ENCODE measurements around the gene C19orf12.
A peak's percentile ranks its signal among the peaks of the same experiment; 100 is the strongest.
"Not testable (repeated sequence)": the region's sequence is repeated elsewhere in the genome, so short reads cannot be mapped to it uniquely, and the experiment has no call there.

The C19orf12 gene

DNA sequence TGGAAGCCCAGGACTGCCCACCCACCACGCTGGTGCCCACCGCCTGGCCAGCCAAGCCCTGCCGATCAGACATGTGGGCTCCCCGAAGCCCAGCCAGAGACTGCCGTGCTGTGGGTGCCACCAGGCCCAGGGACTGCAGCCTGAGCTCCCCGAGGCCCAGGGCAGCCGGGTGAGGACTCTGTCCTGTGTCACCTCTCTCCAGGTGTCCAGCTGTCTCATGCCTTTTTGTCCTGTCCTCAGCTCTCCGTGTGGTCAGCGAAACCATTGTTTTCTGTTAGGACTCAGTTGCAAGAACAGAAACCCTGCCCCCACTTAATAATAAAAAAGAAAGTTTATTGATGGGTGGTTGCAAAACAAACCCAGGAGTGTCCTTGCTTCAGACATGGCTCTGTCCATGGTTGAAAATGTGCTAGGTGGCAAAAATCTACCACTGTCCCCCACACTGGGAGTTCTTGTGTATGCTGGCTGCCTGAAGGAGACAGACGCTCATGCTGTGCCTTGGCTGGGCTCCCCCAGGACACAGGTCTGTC is 39.9 kb downstream of the C19orf12 start:
- DNase-seq: no peak

DNA sequence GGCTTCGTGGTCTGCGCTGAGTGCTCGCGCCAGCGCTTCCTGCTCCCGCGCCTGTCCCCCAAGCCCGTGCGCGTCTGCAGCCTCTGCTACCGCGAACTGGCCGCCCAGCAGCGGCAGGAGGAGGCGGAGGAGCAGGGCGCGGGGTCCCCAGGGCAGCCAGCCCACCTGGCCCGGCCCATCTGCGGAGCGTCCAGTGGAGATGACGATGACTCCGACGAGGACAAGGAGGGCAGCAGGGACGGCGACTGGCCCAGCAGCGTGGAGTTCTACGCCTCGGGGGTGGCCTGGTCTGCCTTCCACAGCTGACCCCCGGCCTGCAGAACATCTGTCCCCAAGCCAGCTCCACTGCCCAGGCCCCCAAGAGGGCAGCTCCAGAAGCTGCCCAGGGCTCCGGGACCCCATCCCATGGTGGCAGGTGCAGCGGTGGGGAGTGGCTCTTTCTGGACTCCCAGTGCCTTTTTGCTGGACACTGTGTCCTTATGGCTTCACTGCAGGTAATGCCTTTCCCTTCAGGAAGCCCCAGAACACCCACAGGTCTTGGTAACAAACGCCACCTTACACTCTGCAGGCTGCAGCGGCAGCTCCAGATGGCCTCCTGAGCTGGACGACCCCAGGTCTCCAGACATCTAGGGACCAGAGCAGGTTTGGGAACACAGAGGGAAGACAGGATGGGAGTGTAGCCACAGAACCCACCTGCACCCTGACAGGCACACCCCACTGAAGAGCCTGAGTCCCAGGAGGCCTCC is 40.5 kb downstream of the C19orf12 start:
- no peak for DNase-seq

- no peak for DNase-seq
Observed at GRCh38 chr19:29673451-29674371, 41.4 kb downstream of the C19orf12 start.

GRCh38 chr19:29672933-29673336 is 42.1 kb downstream of the C19orf12 start:
- DNase-seq: peak; percentile 56

DNA sequence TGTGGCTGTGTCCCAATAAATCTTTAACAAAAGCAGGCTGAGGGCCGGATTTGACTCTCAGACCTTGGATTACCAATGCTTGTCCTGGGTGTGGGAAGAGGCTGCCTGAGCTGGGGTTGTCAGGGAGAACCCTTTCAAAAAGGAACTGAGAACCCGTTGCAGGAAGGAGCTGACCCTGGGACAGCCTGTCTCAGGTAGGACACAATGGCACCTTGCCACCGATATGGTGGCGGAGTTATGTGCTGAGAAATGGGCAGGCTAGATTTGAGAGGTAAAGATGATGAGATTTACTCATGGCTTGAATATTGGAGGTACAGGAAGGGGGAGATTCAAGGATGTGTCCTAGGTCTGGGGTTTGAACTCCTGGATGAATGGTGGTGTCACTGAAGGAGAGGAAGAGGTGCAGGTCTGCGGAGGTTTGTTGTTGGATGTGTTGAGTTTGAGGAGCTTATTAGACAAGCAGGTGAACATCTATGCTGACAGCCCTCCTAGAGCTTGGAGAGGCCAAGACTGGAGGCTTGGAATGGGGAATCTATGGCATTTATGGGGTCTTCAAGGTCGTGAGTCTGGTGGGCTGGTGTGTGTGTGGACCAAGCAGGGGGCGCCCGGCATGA is 42.6 kb downstream of the C19orf12 start:
- DNase-seq: no peak

DNA sequence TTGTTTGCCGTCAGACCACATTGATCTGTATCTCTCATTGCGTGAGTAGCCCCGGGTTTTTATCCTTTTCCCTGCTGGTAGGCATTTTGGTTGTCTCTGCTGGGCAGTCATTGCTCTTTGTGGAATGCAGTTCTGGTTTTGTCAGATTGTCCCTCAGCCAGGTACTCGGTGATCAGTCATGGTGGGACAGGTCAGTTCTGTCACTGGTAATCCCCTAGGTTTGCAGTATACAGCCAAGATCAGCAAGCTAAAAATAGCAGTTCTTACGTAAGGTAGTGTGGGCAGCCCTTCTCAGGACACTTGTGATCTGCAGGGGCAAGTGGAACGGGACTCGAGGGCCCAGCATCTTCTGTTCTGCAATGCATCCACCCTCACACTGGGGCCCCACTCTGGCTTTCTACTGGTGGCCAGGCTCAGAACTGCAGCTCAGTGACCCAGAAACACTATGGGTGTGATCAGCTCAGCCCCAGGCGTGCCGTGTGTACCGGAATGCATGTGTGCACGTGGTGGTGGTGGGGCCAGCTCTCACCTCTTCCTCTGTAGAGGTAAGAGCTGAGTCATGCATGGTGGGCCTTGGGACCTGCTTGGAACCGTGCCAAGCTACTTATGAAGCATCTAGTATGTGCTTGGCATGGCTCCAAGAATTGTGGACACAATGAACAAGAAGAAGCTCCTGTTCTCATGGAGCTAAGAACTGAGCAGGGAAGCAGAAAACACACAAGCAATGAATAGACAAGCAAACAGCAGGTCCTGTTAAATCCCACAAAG is 43.5 kb downstream of the C19orf12 start:
- peak; percentile 43 for DNase-seq

DNA sequence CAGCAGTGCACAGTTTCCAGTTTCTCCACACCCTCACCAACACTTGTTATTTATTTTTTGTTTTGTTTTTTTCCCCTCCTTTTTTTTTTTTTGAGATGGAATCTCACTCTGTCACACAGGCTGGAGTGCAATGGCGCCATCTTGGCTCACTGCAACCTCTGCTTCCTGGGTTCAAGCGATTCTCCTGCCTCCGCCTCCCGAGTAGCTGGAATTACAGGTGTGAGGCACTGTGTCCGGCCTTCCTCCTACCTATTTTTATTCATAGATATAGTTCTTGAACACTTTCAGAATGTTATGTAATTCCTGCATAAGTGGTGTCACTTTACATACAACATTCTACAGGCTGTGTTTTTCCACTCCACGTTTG is 44.1 kb downstream of the C19orf12 start:
- not testable (repeated sequence) for DNase-seq

DNA sequence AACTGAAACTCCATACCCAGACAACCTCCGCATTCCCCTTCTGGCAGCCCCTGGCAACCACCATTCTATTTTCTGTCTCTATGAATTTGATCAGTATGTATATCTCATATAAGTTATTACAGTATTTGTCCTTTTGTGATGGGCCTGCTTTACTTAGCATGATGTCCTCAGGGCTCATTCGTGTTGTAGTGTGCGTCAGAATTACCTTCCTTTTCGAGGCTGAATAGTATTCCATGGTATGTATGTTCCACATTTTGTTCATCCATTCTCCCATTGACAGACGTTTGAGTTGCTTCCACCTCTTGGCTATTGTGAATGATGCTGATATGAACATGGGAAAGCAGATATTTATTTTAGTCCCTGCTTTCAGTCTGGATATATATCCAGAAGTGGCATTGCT is 44.8 kb downstream of the C19orf12 start:
- no peak for DNase-seq

DNA sequence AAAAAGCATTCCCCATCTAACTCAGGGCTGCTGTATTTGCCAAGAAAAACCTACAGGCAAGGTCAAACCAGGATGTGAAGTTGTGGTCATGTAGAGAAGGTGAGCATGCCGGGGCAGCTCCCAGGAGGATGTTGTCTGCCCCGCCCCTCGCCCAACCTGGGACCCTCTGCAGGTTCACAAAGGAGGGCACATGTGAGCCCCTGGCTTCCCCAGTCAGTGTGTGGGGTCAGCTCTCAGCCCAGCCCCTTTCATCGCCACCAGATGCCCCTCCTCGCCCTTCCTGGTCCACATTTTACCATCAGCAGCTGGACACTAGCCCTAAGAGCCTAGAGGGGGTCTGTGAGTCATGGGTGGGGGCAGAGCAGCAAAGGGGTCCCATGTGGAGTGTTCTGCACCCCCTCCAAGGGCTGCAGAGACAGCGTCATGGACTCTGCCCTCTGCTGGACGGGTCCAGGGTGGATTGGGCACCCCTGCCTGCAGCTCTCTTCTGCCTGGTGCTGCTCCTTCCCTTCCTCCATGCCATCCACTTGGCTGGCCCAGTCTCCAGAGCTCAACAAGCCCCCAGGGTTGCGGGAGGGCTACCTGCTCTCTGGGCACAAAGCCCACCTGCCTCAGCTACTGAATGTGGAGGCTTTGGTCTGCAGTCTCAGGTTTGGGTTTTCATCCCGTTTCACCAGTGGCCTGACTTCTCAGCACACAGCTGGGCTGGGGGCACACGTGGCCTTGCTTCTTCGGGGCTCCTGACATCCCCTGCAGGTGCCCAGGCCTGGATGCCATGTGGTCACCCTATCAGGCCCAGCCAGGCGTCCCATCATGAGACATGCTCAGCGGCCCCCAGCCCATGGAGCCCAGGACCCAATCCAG is 46.1 kb downstream of the C19orf12 start:
- no peak for DNase-seq

- DNase-seq: no peak
Observed at GRCh38 chr19:29667901-29668341, 47.1 kb downstream of the C19orf12 start.

- DNase-seq: no peak
Observed at GRCh38 chr19:29667387-29667783, 47.7 kb downstream of the C19orf12 start.

GRCh38 chr19:29666578-29667386 is 48.3 kb downstream of the C19orf12 start:
- peak; percentile 29 for DNase-seq

GRCh38 chr19:29665826-29666577 is 49.1 kb downstream of the C19orf12 start:
- DNase-seq: no peak

GRCh38 chr19:29665215-29665825 is 49.7 kb downstream of the C19orf12 start, which contains the start of gene PLEKHF1:
Gene PLEKHF1 (plus strand): TSS chr19:29665461. CDS start chr19:29673840, 8,379 bp downstream.
- peak; percentile 59 for DNase-seq

- DNase-seq: peak; percentile 58
Observed at GRCh38 chr19:29664753-29665214, 50.3 kb downstream of the C19orf12 start.

GRCh38 chr19:29663861-29664752 is 51.0 kb downstream of the C19orf12 start:
- DNase-seq: peak; percentile 6

GRCh38 chr19:29662604-29663404 is 52.3 kb downstream of the C19orf12 start:
- DNase-seq: peak; percentile 11

All from GF-D8 (cell line).